C4-2B (cell line): ENCODE results near the gene SMARCAL1.
A peak's percentile ranks its signal among the peaks of the same experiment; 100 is the strongest.

ENCODE experiments used
- H3K27ac ChIP-seq: fragments of 450-650 bp; 2 replicates; pipeline ENCODE4 v1.5.1; 2017
- CTCF ChIP-seq: fragments of 450-650 bp; conservative IDR thresholded peaks from 2 replicates; pipeline ENCODE4 v1.5.1; 2017; ENCODE audit warnings: mild to moderate bottlenecking
- ZFX ChIP-seq: fragments of 450-650 bp; IDR thresholded peaks from 2 replicates; pipeline ENCODE4 v1.6.1; 2017

Gene SMARCAL1

DNA sequence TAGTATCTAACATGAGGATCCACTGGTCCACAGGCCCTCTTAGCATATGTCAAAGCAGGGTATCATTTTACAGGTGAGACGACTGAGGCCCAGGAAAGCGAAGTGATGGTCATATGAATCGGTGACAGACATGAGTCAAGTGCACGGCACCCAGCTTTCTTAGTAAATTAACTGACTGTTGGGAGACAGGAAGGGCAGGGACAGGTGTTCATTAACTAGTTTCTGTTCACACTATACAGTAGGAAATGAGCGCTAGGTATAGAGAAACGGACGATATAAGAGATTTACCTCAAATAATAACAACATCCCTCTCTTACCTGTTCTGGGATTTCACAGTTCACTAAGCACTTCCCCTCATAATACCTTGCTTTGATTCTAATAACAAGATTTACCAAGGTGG, 1.7 kb upstream of the SMARCAL1 start:
- no peak overlapping the region for H3K27ac ChIP-seq
- TF ChIP-seq CTCF (no peak), ZFX (no peak)

GRCh38 chr2:216413882-216414281, 1.6 kb downstream of the SMARCAL1 start:
- TF ChIP-seq ZFX = no peak
- no peak overlapping the region for H3K27ac ChIP-seq

DNA sequence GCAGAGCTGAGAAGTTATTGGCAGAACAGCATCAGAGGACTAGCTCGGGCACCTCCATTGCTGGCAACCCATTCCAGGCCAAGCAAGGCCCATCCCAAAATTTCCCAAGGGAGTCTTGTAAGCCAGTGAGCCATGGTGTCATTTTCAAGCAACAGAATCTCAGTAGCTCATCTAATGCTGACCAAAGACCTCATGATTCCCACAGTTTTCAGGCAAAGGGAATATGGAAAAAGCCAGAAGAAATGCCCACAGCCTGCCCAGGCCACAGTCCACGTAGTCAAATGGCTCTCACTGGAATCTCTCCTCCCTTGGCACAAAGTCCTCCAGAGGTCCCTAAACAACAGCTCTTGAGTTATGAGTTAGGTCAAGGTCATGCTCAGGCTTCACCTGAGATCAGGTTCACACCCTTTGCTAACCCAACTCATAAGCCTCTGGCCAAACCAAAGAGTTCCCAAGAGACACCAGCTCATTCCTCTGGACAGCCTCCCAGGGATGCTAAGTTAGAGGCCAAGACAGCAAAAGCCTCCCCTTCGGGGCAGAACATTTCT, 2.6 kb downstream of the SMARCAL1 start:
- no peak overlapping the region for H3K27ac ChIP-seq
- TF ChIP-seq CTCF (no peak), ZFX (no peak)

DNA sequence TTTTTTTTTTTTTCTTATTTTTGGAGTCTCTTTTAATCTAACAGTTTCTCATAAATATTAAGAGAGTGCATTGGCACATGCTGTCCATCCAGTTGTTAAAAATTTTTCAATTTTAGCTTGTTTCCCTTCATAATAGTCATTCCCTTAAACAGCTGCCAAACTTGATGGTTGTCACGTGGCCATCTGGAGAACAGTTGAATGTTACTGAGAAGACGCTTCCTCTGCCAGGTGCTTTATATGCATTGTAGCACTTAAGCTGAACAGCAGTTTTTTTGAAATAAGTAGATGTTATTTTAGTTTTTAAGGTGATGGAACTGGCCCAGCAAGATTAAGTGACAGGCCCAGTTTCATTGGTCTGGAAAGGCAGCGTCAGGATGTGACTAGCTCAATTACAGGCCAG, 3.3 kb downstream of the SMARCAL1 start:
- no peak for TF ChIP-seq CTCF
- TF ChIP-seq ZFX = no peak
- no peak overlapping the region for H3K27ac ChIP-seq

DNA sequence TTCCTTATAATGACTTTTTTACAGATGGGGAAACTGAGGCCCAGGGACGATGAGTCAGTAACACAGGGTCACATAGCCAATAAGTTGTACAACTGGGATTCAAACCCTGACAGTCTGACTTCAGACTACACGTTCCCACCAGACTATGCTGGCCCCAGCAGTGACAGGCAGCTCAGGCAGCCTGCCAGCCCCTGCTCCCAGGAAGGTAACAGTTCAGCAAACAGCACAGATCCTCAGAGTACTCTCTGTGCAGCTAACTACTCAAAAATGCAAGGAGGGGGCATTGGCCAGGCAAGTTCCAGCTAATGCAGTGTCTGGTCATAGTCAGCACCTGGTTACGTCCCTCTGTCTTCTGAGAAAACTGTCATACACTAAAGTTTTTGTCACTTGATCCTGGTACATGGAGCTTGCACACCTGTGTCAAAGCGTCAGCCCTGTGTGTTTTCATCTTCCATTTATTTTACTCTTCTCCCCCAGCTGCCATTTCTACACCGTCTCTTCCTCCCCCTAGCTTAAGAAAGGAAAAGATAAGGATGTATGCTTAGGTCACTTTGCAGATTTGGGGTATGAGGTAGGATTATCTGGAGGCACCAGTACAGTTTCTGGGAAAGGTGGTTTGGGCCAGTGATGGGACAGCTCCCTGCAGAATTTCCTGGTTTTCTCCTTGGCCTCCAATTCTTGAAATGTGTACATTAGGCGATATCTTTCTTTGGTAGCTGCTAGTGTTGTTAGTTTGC, 4.5 kb downstream of the SMARCAL1 start:
- no peak for TF ChIP-seq CTCF
- no peak for TF ChIP-seq ZFX
- peak overlapping the region; percentile 30; the same call in 1 of the 2 replicates for H3K27ac ChIP-seq

DNA sequence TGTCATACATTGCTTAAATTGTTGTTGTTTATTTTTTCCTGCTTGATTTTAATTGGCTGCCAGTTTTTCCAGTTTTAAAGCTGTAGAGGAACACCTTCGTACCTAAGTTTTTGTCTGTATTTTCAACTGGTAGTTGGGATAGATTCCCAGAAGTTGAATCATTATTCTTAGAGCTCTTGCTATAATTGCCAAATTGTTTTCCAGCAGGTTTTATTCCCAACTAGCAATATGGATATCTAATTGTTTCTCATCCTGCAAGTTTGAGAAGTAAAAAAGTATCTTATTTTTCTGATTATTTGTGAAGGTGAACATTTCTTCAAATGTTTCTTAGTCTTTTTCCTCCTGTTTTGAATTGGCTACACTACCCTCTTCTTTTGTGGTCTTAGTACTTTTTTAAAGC, 6.7 kb downstream of the SMARCAL1 start:
- no peak for TF ChIP-seq ZFX
- TF ChIP-seq CTCF = no peak
- H3K27ac ChIP-seq = no peak overlapping the region

DNA sequence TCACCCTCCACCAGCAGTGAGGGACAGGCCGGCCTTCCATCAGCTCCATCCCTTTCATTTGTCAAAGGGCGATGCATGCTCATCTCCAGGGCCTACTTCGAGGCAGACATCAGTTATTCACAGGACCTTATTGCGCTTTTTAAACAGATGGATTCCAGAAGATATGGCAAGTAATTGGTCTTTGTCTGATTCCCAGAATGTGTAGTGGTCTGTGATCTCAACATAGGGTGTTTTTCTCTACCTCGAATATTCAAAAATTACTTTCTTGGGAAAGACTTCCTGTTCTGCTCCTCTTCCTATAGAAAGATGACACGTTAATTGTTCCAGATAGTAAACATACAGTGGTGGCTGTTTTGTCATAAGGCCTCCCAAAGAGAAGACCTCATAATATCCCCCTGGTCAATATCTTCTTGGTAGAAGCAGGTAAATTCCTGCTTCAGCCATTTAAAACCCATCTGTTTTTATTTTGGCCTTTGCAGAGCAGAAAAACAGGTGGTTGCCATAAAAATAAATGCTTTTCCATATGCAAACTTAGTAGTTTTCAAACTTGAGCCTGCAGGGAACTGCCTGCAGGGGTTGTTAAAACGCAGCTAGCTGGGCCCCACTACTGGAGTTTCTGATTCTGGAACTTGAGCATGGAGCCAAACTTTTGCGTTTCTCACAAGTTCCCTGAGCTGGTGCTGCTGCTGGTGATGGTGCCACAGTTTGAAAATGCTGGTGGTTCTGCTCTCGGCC, 8.2 kb downstream of the SMARCAL1 start:
- TF ChIP-seq ZFX (no peak), CTCF (no peak)
- no peak overlapping the region for H3K27ac ChIP-seq

DNA sequence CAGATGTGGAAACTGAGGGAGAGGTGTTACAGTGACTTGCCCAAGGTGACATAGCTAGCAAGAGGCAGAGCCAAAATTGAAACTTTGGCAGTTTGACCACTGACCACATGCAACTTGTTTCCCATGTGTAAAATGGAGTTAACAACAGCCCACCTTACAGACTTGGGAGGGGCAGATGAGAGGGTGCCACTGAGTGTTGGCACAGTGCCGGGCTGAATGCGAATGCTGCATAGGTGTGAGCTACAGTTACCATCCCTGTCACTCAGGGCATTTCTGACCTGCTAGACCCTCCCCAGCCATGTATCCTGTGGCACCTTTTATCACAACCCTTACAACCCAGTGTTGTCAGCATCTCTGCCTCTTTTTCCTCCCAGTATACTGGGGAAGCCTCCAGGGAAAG, 10.8 kb downstream of the SMARCAL1 start:
- TF ChIP-seq ZFX = no peak
- no peak for TF ChIP-seq CTCF
- no peak overlapping the region for H3K27ac ChIP-seq
